Measurements from ENCODE around the gene CHRNA5.

DNA sequence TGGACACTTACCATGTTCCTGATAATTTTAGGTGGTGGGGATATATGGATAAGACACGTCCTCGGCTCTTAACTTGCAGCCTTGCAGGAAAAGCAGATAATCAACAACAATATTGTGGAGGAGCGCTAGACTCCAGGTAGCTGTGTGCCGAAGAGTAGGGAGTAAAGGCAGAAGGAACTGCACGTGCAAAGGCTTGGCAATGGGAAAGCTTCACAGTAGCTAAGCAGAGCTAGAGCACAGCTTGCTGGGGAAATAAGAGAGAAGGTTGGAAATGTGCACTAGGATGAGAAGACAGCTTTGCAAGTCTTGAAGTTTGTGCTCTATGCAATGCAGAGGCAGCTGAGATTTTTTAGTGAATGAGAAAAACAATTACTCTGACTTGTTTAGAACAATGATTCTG is 12.7 kb upstream of the CHRNA5 start:
- TF ChIP-seq, protein P1, sequence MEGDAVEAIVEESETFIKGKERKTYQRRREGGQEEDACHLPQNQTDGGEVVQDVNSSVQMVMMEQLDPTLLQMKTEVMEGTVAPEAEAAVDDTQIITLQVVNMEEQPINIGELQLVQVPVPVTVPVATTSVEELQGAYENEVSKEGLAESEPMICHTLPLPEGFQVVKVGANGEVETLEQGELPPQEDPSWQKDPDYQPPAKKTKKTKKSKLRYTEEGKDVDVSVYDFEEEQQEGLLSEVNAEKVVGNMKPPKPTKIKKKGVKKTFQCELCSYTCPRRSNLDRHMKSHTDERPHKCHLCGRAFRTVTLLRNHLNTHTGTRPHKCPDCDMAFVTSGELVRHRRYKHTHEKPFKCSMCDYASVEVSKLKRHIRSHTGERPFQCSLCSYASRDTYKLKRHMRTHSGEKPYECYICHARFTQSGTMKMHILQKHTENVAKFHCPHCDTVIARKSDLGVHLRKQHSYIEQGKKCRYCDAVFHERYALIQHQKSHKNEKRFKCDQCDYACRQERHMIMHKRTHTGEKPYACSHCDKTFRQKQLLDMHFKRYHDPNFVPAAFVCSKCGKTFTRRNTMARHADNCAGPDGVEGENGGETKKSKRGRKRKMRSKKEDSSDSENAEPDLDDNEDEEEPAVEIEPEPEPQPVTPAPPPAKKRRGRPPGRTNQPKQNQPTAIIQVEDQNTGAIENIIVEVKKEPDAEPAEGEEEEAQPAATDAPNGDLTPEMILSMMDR (IDR thresholded peaks at IDR 0.05; ENCODE audit: low read length) = no peak
- TF ChIP-seq EZH2 (optimal IDR thresholded peaks at IDR 0.05; ENCODE audit: low read depth, low read length) (no peak), EZH2phosphoT487 (IDR thresholded peaks at IDR 0.05; ENCODE audit: low read length) (no peak)

Measured in MM.1S (cell line).